ENCODE results near the gene RCVRN. TPM values are rescaled to one million over a fixed set of nuclear protein-coding genes. Genes with fewer than 3 reads are reported as not detected.

RCVRN gene
- total RNA-seq, 1 donor from 2014 or later = not detected

DNA sequence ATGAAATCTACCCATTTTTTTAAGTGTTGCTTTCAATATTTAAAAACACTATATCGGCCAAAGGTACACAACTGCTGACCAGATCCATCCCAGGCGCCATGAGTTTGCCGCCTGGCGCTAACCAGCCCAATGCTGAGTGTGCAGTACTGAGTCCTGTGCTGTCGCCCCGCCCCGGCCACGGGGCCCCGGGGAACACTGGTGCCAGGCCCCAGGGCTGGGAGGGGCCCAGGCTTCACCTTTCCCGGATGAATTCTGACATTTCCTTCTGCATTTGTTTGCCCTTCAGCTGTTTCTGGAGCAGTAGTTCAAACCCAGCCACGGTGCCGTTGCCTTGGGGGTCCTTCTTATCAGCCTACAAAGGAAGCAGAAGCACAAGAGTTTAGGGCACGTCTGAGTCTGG is 37.8 kb upstream of the RCVRN start:
- Histone ChIP-seq H3K36me3 (no peaks in the 10 kb centered on the region), H3K9me3 (no peaks in the 10 kb centered on the region), H3K4me3 (no peak overlapping the region), H3K4me1 (no peaks in the 10 kb centered on the region), H3K27me3 (no peaks in the 10 kb centered on the region), H3K27ac (no peak overlapping the region)
- TF ChIP-seq, protein P1, sequence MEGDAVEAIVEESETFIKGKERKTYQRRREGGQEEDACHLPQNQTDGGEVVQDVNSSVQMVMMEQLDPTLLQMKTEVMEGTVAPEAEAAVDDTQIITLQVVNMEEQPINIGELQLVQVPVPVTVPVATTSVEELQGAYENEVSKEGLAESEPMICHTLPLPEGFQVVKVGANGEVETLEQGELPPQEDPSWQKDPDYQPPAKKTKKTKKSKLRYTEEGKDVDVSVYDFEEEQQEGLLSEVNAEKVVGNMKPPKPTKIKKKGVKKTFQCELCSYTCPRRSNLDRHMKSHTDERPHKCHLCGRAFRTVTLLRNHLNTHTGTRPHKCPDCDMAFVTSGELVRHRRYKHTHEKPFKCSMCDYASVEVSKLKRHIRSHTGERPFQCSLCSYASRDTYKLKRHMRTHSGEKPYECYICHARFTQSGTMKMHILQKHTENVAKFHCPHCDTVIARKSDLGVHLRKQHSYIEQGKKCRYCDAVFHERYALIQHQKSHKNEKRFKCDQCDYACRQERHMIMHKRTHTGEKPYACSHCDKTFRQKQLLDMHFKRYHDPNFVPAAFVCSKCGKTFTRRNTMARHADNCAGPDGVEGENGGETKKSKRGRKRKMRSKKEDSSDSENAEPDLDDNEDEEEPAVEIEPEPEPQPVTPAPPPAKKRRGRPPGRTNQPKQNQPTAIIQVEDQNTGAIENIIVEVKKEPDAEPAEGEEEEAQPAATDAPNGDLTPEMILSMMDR (IDR thresholded peaks at IDR 0.05) = no peak
- no peak for DNase-seq (ENCODE audit: low spot score in 2 of 2)
- intact Hi-C loops (cut with DNase I) = no loop called here

DNA sequence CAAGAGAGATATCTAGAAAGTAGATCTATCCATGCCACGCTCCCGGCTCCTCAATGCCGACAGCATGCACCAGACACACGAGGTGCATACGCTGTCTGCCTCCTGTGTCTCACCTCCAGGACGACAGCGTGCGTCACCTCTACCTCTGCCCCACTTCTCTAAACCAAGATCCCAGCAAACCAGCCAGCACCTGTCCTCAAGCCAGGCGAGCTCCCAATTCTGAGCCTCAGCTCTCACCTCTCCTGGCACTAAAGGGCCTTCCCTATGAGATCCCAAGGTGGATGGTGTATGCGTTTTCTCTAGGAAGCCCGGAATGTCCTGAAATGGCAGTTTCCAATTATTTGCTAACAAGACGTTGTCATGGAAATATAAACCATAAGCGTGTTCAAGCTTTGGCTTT is 36.2 kb upstream of the RCVRN start:
- Histone ChIP-seq H3K9me3 (no peaks in the 10 kb centered on the region), H3K27ac (no peak overlapping the region), H3K4me1 (no peaks in the 10 kb centered on the region), H3K36me3 (no peaks in the 10 kb centered on the region), H3K27me3 (no peaks in the 10 kb centered on the region), H3K4me3 (no peak overlapping the region)
- intact Hi-C loops (cut with DNase I) = no loop called here
- TF ChIP-seq, protein P1 (IDR thresholded peaks at IDR 0.05) = no peak
- DNase-seq (ENCODE audit: low spot score in 2 of 2) = no peak

DNA sequence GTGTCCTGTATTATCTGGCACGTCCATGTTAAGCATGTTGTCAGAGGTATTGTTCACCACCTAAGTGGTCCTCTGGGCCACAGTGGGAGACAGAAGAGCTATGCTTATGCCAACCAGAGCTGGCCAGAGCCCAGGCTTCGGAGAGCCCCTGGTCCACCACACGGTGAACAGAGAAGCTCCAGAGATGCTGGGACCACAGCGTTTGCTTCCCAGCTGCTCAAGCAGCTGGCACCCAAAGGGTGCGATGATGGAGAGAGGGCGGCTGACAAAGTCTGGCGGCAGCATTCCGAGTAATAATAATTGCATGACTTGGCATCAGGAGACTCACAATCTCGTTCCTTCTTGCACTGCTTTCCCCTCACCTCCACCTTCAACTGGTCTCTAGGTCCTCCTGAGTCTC is 35.8 kb upstream of the RCVRN start:
- TF ChIP-seq, protein P1 (IDR thresholded peaks at IDR 0.05) = no peak
- no peak for DNase-seq (ENCODE audit: low spot score in 2 of 2)

DNA sequence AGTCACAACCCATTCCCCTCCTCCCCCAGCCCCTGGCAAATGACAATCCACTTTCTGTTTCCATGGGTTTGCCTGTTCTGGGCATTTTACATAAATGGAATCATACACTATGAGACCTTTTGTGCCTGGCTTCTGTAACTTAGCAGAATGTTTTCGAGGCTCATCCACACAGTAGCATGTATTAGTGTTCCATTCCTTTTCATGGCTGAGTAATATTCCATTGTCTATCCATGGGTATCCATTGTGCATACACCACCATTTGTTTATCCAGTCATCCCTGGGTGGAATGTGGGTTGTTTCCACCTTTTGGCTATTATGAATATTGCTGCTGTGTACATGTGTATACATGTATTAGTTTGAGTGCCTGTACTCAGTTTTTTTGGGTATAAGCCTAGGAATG is 33.7 kb upstream of the RCVRN start:
- H3K4me3 ChIP-seq = no peak overlapping the region
- H3K27me3 ChIP-seq = no peaks in the 10 kb centered on the region
- H3K36me3 ChIP-seq = no peaks in the 10 kb centered on the region
- H3K4me1 ChIP-seq = no peaks in the 10 kb centered on the region
- DNase-seq (ENCODE audit: low spot score in 2 of 2) = no peak
- no peak overlapping the region for H3K27ac ChIP-seq
- no peaks in the 10 kb centered on the region for H3K9me3 ChIP-seq
- TF ChIP-seq, protein P1 (IDR thresholded peaks at IDR 0.05) = no peak
- intact Hi-C loops (cut with DNase I) = no loop called here

More for the DNA sequence above, 35.8 kb upstream of the RCVRN start:
- no peak overlapping the region for H3K27ac ChIP-seq
- H3K4me3 ChIP-seq = no peak overlapping the region
- no peaks in the 10 kb centered on the region for H3K27me3 ChIP-seq
- intact Hi-C loops (cut with DNase I) = no loop called here
- H3K4me1 ChIP-seq = no peaks in the 10 kb centered on the region
- no peaks in the 10 kb centered on the region for H3K36me3 ChIP-seq
- H3K9me3 ChIP-seq = no peaks in the 10 kb centered on the region

DNA sequence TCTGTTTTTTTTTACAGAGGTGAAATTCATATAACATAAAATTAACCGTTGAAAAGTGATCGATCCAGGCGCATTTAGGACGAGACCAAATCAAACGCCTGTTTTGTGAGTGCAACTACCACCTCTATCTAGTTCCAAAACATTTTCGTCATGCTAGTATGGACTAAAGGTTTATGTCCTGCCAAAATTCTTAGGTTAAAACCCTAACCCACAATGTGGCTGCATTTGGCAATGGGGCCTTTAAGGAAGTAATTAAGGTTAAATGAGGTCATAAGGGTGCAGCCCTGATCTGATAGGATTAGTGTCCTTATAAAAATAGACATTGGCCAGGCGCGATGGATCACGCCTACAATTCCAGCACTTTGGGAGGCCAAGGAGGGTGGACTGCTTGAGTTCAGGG is 32.8 kb upstream of the RCVRN start:
- intact Hi-C loops (cut with DNase I) = no loop called here
- no peak overlapping the region for H3K27ac ChIP-seq

More for the DNA sequence above, 32.8 kb upstream of the RCVRN start:
- H3K4me3 ChIP-seq = no peak overlapping the region
- no peaks in the 10 kb centered on the region for H3K27me3 ChIP-seq
- no peaks in the 10 kb centered on the region for H3K4me1 ChIP-seq
- no peaks in the 10 kb centered on the region for H3K9me3 ChIP-seq
- DNase-seq (ENCODE audit: low spot score in 2 of 2) = no peak
- H3K36me3 ChIP-seq = no peaks in the 10 kb centered on the region
- TF ChIP-seq, protein P1 (IDR thresholded peaks at IDR 0.05) = no peak
